ENCODE measurements around the gene MNT.

The MNT gene

DNA sequence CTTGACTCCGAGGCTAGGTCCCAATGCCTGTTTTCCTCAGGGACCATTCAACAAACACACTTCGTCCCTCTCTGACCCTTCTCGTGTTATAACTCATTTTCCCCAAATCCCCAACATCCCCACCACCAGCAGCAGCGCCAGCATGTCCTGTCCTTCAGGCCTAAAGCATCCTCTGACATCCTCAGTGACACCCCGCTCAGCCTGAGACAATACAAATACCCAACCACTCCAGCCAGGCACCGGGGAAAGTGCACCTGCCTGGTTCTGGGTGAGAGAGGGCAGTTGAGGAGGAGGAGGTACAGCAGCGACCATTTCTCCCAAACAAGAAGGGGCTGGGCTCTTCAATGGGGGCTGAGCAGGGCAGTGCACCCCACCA lies 4.7 kb downstream of the MNT start:
- no peak overlapping the region for H3K4me3 ChIP-seq (ENCODE audit: low read depth, low read length)
- TF ChIP-seq POLR2A (IDR thresholded peaks at IDR 0.05; ENCODE audit: extremely low read depth, insufficient read length) (no peak), MYC (IDR thresholded peaks at IDR 0.05; ENCODE audit: low read depth, low read length) (no peak)
- TF ChIP-seq, protein P1, sequence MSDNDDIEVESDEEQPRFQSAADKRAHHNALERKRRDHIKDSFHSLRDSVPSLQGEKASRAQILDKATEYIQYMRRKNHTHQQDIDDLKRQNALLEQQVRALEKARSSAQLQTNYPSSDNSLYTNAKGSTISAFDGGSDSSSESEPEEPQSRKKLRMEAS (IDR thresholded peaks at IDR 0.05; ENCODE audit: low read depth, low read length): no peak
- TF ChIP-seq, protein P2, sequence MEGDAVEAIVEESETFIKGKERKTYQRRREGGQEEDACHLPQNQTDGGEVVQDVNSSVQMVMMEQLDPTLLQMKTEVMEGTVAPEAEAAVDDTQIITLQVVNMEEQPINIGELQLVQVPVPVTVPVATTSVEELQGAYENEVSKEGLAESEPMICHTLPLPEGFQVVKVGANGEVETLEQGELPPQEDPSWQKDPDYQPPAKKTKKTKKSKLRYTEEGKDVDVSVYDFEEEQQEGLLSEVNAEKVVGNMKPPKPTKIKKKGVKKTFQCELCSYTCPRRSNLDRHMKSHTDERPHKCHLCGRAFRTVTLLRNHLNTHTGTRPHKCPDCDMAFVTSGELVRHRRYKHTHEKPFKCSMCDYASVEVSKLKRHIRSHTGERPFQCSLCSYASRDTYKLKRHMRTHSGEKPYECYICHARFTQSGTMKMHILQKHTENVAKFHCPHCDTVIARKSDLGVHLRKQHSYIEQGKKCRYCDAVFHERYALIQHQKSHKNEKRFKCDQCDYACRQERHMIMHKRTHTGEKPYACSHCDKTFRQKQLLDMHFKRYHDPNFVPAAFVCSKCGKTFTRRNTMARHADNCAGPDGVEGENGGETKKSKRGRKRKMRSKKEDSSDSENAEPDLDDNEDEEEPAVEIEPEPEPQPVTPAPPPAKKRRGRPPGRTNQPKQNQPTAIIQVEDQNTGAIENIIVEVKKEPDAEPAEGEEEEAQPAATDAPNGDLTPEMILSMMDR (IDR thresholded peaks at IDR 0.05; ENCODE audit: low read depth, low read length): no peak
- DNase-seq (ENCODE audit: low read depth): no peak

DNA sequence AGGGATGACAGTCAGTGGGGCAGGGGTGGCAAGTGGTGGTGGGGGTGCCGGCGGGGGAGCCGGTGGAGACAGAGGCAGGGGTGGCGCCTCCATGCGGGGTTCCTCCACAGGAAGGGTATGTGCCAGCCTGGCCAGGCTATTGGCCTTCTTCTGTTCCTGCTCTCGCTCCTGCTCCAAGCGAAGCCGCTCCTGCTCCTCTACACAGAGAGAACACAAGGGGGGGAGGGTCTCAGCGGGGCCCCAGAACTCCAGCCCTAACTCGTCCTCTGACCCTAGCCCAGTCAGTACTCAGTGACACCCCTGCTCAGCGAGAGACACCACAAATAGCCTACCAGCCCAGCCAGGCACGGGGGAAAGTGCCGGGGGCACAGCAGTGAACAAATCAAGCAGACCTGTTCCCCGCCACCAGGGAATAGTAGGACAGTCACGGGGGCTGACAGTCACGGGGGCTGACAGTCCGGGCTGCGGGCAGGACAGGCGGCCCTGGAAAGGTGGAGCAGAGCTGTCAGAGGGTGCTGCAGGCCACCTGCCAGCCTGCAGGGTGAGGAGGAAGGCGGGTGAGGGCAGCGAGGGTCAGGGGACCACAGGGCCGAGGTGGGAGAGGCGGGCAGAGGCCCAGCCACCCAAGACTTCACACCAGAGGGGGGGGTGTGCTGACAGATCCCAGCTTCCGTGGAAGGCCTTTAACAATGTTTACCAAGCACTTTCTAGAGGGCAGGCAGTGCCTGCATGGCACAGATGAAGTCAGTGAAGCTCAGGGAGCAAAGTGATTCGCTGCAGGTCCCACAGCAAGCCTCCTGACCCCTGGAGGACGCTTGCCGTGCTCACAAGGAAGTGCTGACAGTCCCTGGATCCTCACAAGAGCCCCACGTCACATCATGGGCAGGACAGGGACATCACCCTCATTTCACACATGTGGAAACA lies 5.3 kb downstream of the MNT start:
- no peak for TF ChIP-seq MYC (IDR thresholded peaks at IDR 0.05; ENCODE audit: low read depth, low read length)
- TF ChIP-seq, protein P1 (IDR thresholded peaks at IDR 0.05; ENCODE audit: low read depth, low read length): no peak
- TF ChIP-seq, protein P2 (IDR thresholded peaks at IDR 0.05; ENCODE audit: low read depth, low read length): no peak
- peak; percentile 35 for DNase-seq (ENCODE audit: low read depth)
- no peak overlapping the region for H3K4me3 ChIP-seq (ENCODE audit: low read depth, low read length)

DNA sequence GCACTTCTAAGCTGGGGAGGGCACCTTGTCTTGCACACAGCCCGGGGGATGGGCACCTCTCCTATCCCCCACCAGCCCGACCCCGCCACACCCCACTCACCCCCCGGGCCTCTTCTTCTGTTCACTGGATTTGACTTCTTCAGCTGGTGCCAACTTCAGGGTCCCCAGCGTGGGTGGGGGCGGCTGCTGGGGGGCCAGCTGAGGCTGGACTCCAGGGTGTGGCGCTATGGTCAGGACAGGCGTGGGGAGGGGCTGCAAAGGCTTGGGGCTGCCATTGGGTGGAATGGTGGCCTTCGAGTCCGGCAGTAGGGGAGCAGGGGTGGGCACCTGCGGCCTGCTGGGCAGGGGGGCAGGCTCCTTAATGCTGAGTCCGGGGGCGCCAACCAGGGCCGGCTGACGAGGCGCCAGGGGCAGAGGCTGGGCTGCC lies 6.1 kb downstream of the MNT start:
- DNase-seq (ENCODE audit: low read depth): no peak
- TF ChIP-seq, protein P1 (IDR thresholded peaks at IDR 0.05; ENCODE audit: low read depth, low read length): no peak
- TF ChIP-seq POLR2A (IDR thresholded peaks at IDR 0.05; ENCODE audit: extremely low read depth, insufficient read length): no peak
- no peak for TF ChIP-seq MYC (IDR thresholded peaks at IDR 0.05; ENCODE audit: low read depth, low read length)
- TF ChIP-seq, protein P2 (IDR thresholded peaks at IDR 0.05; ENCODE audit: low read depth, low read length): no peak
- H3K4me3 ChIP-seq (ENCODE audit: low read depth, low read length): no peak overlapping the region

DNA sequence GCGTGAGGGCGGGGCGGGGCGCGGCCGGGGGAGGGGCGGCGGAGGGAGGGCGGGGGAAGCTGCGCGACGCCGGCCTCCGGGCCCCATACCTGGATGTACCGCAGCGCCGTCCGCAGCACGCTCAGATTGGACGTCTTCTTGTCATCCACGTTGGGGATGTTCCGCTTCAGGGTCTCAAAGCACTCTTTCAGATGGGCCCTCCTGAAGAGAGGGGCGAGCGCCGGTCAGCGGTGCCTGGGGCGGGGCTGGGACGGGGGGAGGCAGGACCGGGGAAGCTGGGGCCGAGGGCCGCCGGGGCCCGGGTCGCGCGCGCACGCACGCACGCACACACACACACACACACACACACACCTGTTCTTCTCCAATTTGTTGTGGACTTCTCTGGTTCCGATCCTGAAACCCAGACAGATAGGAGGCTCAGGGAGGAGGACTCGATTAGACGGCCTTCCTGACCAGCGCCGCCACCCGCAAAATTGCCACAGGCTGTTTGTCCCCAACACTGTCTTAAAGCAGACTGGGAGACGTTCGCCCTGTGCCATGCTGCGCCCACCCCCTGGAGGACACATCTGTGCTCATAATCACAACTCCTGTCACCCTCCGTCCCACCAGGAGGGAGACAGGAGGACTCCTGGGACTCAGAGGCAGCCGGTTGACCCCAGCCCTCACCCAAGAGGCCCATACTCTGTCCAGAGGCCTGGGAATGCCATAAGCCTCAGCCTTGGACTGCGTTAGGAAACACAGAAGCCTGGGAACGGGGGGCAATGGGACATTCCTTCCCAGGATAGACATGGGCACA lies 6.7 kb downstream of the MNT start:
- no peak for DNase-seq (ENCODE audit: low read depth)
- no peak overlapping the region for H3K4me3 ChIP-seq (ENCODE audit: low read depth, low read length)
- TF ChIP-seq MYC (IDR thresholded peaks at IDR 0.05; ENCODE audit: low read depth, low read length) (no peak), POLR2A (IDR thresholded peaks at IDR 0.05; ENCODE audit: extremely low read depth, insufficient read length) (no peak)
- TF ChIP-seq, protein P2 (IDR thresholded peaks at IDR 0.05; ENCODE audit: low read depth, low read length): no peak
- TF ChIP-seq, protein P1 (IDR thresholded peaks at IDR 0.05; ENCODE audit: low read depth, low read length): no peak

DNA sequence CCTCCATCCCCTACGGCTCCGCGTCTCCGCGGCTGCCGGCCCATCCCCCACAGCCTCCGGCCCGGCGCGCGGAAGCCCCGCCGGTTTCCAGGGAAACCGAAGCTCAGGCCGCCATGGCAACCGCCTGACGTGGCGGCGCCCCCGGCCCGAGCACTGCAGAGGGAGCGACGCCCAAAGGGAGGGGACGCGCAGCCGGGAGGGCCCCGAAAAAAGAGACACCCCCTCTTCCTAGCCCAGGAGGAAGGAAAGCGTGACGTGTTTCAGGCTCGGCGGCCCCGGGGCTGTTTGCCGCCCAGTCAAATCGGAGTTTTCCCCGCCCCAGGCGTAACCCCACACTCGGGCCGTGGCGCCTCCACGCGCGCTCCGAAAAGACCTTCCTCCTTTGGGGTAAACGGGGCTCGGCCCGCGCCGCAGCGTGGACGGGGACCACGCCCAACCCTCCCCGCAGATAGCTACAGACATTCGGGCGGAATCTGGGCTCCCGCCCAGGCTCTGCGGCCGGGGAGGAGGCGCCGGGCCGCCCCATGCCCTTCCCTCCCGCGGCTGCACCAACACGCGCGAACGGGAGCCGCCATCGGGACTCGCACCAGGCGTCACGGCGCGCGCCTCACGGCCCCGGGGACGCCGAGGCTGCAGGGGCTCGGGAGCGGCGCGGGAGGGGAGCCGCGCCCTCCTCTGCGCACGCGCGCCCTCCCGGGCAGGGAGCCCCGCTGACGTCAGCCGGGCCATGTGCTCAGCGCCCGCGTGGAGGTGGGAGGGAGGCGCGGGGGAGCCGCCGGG lies 7.5 kb downstream of the MNT start:
- H3K4me3 ChIP-seq (ENCODE audit: low read depth, low read length): peak overlapping the region; percentile 52
- DNase-seq (ENCODE audit: low read depth): peak; percentile 79
- TF ChIP-seq MYC (IDR thresholded peaks at IDR 0.05; ENCODE audit: low read depth, low read length) (peak; percentile 90), POLR2A (IDR thresholded peaks at IDR 0.05; ENCODE audit: extremely low read depth, insufficient read length) (no peak)
- TF ChIP-seq, protein P2 (IDR thresholded peaks at IDR 0.05; ENCODE audit: low read depth, low read length): no peak
- TF ChIP-seq, protein P1 (IDR thresholded peaks at IDR 0.05; ENCODE audit: low read depth, low read length): peak; percentile 90

Measured in NB4 (cell line).